ENCODE results near the gene USH1C. TPM values are rescaled to one million over a fixed set of nuclear protein-coding genes. Genes with fewer than 3 reads are reported as not detected.

The USH1C gene
- total RNA-seq, 1 experiment from 2014 or later, result 1.0 TPM

- no peaks in the 10 kb centered on the region for H3K4me1 ChIP-seq (ENCODE audit: insufficient read depth, low read length)
- H3K79me1 ChIP-seq (ENCODE audit: insufficient read depth, low read depth, low read length, poor library complexity, severe bottlenecking), result no peaks in the 10 kb centered on the region
- H3K79me2 ChIP-seq (ENCODE audit: insufficient read depth, low read length), result no peaks in the 10 kb centered on the region
- no peak overlapping the region for H2BK5ac ChIP-seq (ENCODE audit: insufficient read length, low read length)
- no peak overlapping the region for H2BK20ac ChIP-seq (ENCODE audit: low read depth, low read length, poor library complexity, severe bottlenecking)
- no peak overlapping the region for H4K91ac ChIP-seq (ENCODE audit: insufficient read length, low read depth, low read length)
- H3K9me3 ChIP-seq (ENCODE audit: control insufficient read depth, low read depth, low read length), result no peaks in the 10 kb centered on the region
- Mint-ChIP-seq H3K36me3 (ENCODE audit: insufficient read depth in 1 of 3, low read depth in 3 of 3) (peaks cover 0 to 1% (median 0%) of the 10 kb centered on the region in 3 experiments; a peak in 2 of 7 replicates), H3K27me3 (ENCODE audit: low read depth) (peaks cover 46% of the 10 kb centered on the region), H3K27ac (no peak overlapping the region), H3K4me1 (peaks cover 20 to 23% of the 10 kb centered on the region in 2 experiments), H3K4me3 (no peak overlapping the region), H3K9me3 (no peaks in the 10 kb centered on the region)
- no peak for TF ChIP-seq CTCF (conservative IDR thresholded peaks at IDR 0.05)
- DNase-seq, result no peak
- H3K27me3 ChIP-seq (ENCODE audit: insufficient read depth, low read length), result peaks cover 17% of the 10 kb centered on the region; the same call in 1 of the 2 replicates
- no peak overlapping the region for H2AK5ac ChIP-seq (ENCODE audit: insufficient read length, low read length)
- no peak overlapping the region for H3K27ac ChIP-seq (ENCODE audit: insufficient read length, low read depth, low read length)
- H2BK15ac ChIP-seq (ENCODE audit: low read depth, low read length), result no peak overlapping the region
- H3K23ac ChIP-seq (ENCODE audit: insufficient read length, low read depth, low read length), result no peak overlapping the region
- no peak overlapping the region for H2BK12ac ChIP-seq (ENCODE audit: insufficient read length, low read depth, low read length)
- no CpG with 5 or more reads among the region's 3 CpGs for WGBS (ENCODE audit: extremely low coverage, insufficient read length, low lambda C conversion rate)
- H3K4me2 ChIP-seq (ENCODE audit: insufficient read depth, insufficient read length, low read length), result no peak overlapping the region
- H3K4ac ChIP-seq (ENCODE audit: low read depth, low read length), result no peak overlapping the region
- no peak overlapping the region for H4K5ac ChIP-seq (ENCODE audit: insufficient read length, low read depth, low read length)
- peaks cover 10% of the 10 kb centered on the region for H3K23me2 ChIP-seq (ENCODE audit: insufficient read length, low read depth, low read length, poor library complexity, severe bottlenecking)
- H2BK120ac ChIP-seq (ENCODE audit: low read depth, low read length, poor library complexity, severe bottlenecking), result no peak overlapping the region
- H4K8ac ChIP-seq (replicated peaks; ENCODE audit: insufficient read length, low read depth, low read length), result no peak overlapping the region
- no peak overlapping the region for H3K14ac ChIP-seq (ENCODE audit: insufficient read depth, low read length)
- H3K18ac ChIP-seq (ENCODE audit: insufficient read length, low read depth, low read length), result no peak overlapping the region
- H3K56ac ChIP-seq (ENCODE audit: insufficient read length, low read depth, low read length), result no peak overlapping the region
- no peak overlapping the region for H3T11ph ChIP-seq (ENCODE audit: low read length)
- H3K9ac ChIP-seq (ENCODE audit: extremely low read depth, insufficient read length, low read length), result no peak overlapping the region
- no peak overlapping the region for H2AFZ ChIP-seq (ENCODE audit: low read length)
- H4K20me1 ChIP-seq (ENCODE audit: control insufficient read depth, insufficient read depth, insufficient read length), result peaks cover 2% of the 10 kb centered on the region
Observed at GRCh38 chr11:17471501-17471900, 72.7 kb downstream of the USH1C start.
